ENCODE measurements around the gene HIRA.
"Not testable (repeated sequence)": the region's sequence is repeated elsewhere in the genome, so short reads cannot be mapped to it uniquely, and the experiment has no call there.

The HIRA gene

GRCh38 chr22:19351604-19352003, 79.9 kb downstream of the HIRA start:
- DNase-seq: no peak

- no peak for DNase-seq
Measured at GRCh38 chr22:19350947-19351346, 80.6 kb downstream of the HIRA start.

- no peak for DNase-seq
Measured at GRCh38 chr22:19350476-19350859, 81.1 kb downstream of the HIRA start.

GRCh38 chr22:19349778-19350475, 81.6 kb downstream of the HIRA start:
- DNase-seq: no peak

- DNase-seq: no peak
Measured at GRCh38 chr22:19346677-19347265, 84.8 kb downstream of the HIRA start.

GRCh38 chr22:19344420-19344819, 87.1 kb downstream of the HIRA start:
- DNase-seq: no peak

GRCh38 chr22:19343470-19343869, 88.1 kb downstream of the HIRA start:
- no peak for DNase-seq

- no peak for DNase-seq
Measured at GRCh38 chr22:19341500-19341899, 90.0 kb downstream of the HIRA start.

- no peak for DNase-seq
Measured at GRCh38 chr22:19337137-19337536, 94.4 kb downstream of the HIRA start.

GRCh38 chr22:19336133-19337075, 95.1 kb downstream of the HIRA start:
- no peak for DNase-seq

- no peak for DNase-seq
Measured at GRCh38 chr22:19331975-19332374, 99.6 kb downstream of the HIRA start.

GRCh38 chr22:19331474-19331873, 100.1 kb downstream of the HIRA start:
- DNase-seq: no peak

- DNase-seq: no peak
Measured at GRCh38 chr22:19330865-19331418, 100.6 kb downstream of the HIRA start.

- DNase-seq: not testable (repeated sequence)
Measured at GRCh38 chr22:19330205-19330604, 101.3 kb downstream of the HIRA start.

GRCh38 chr22:19329454-19329853, 102.1 kb downstream of the HIRA start:
- DNase-seq: no peak

GRCh38 chr22:19325296-19325948, 106.1 kb downstream of the HIRA start:
- DNase-seq: no peak

- not testable (repeated sequence) for DNase-seq
Measured at GRCh38 chr22:19323420-19323819, 108.1 kb downstream of the HIRA start.

GRCh38 chr22:19321757-19322156, 109.8 kb downstream of the HIRA start:
- DNase-seq: no peak

- DNase-seq: not testable (repeated sequence)
Measured at GRCh38 chr22:19320136-19320535, 111.4 kb downstream of the HIRA start.

- DNase-seq: no peak
Measured at GRCh38 chr22:19319281-19319680, 112.3 kb downstream of the HIRA start.

GRCh38 chr22:19317865-19318264, 113.7 kb downstream of the HIRA start:
- DNase-seq: no peak

- no peak for DNase-seq
Measured at GRCh38 chr22:19307872-19308271, 123.7 kb downstream of the HIRA start.

GRCh38 chr22:19306535-19306934, 125.0 kb downstream of the HIRA start:
- not testable (repeated sequence) for DNase-seq
